CD4-positive, CD25-positive, alpha-beta regulatory T cell (primary cell): ENCODE results near the gene RFC3. TPM values are rescaled to one million over a fixed set of nuclear protein-coding genes. Genes with fewer than 3 reads are reported as not detected.

Experiments used
- ATAC-seq, 2 donors: fragments of 150-1000 bp; cut with Tn5 transposase; one replicate each; pipeline ENCODE4 v1.10.0; 2021; ENCODE audit warnings: low read depth in 2 of 2, moderate number of reproducible peaks in 2 of 2, moderate library complexity in 1 of 2
- DNase-seq, 3 donors: peaks; one replicate each; pipeline versions ENCODE4 v3.0.0 to v3.0.0-alpha.2; 2012 to 2022; ENCODE audit warnings: mixed read lengths in 1 of 3
- H3K27ac ChIP-seq: one replicate; pipeline ENCODE4 v1.7.0; 2013; ENCODE audit warnings: mild to moderate bottlenecking, low read length; ENCODE audit not compliant: insufficient read depth, poor library complexity, severe bottlenecking
- H3K27me3 ChIP-seq: one replicate; pipeline ENCODE4 v1.7.0; 2013; ENCODE audit warnings: low read length; ENCODE audit not compliant: control insufficient read depth, insufficient read depth
- H3K36me3 ChIP-seq: one replicate; pipeline ENCODE4 v1.7.0; 2013; ENCODE audit warnings: mild to moderate bottlenecking, low read length, moderate library complexity; ENCODE audit not compliant: control insufficient read depth, insufficient read depth
- H3K4me1 ChIP-seq: 2 replicates; pipeline ENCODE4 v1.7.0; 2013; ENCODE audit warnings: mild to moderate bottlenecking, low read length; ENCODE audit not compliant: insufficient read depth, control insufficient read depth, poor library complexity, severe bottlenecking
- H3K4me3 ChIP-seq: one replicate; pipeline ENCODE4 v1.7.0; 2013; ENCODE audit warnings: low read depth, mild to moderate bottlenecking, low read length, moderate library complexity
- H3K9me3 ChIP-seq, 2 experiments: 1 replicate in 1 of 2; 2 replicates in 1 of 2; pipeline ENCODE4 v1.7.0; 2013; ENCODE audit warnings: low read length in 2 of 2, mild to moderate bottlenecking in 1 of 2, moderate library complexity in 1 of 2; ENCODE audit not compliant: control insufficient read depth in 2 of 2
- H3K27ac Mint-ChIP-seq, 3 donors: one replicate each; pipeline ENCODE4 v1.8.0; 2020 to 2022; ENCODE audit warnings: mild to moderate bottlenecking in 3 of 3, mixed read lengths in 3 of 3, moderate library complexity in 2 of 3
- H3K27me3 Mint-ChIP-seq: one replicate; pipeline ENCODE4 v1.8.0; 2022; ENCODE audit warnings: mild to moderate bottlenecking, mixed read lengths
- H3K36me3 Mint-ChIP-seq: one replicate; pipeline ENCODE4 v1.8.0; 2020; ENCODE audit warnings: mixed read lengths
- H3K4me1 Mint-ChIP-seq, 4 donors: one replicate each; pipeline ENCODE4 v1.8.0; 2020 to 2022; ENCODE audit warnings: mixed read lengths in 4 of 4, mild to moderate bottlenecking in 1 of 4
- H3K4me3 Mint-ChIP-seq, 4 donors: one replicate each; pipeline ENCODE4 v1.8.0; 2020 to 2022; ENCODE audit warnings: mild to moderate bottlenecking in 4 of 4, mixed read lengths in 4 of 4, moderate library complexity in 3 of 4
- H3K9me3 Mint-ChIP-seq, 7 donors: one replicate each; pipeline ENCODE4 v1.8.0; 2020 to 2022; ENCODE audit warnings: mixed read lengths in 7 of 7, mild to moderate bottlenecking in 3 of 7, moderate library complexity in 2 of 7
- polyA plus RNA-seq, 4 donors: library from polyadenylated mRNA; unstranded; fragments of 300-500 nt; fragmentation: Illumina TruSeq; gene quantifications; one replicate each; pipeline ENCODE4 v1.2.3, GENCODE V29; 2021
- total RNA-seq: library from RNA; stranded (reverse); gene quantifications from one replicate; pipeline ENCODE4 v1.2.3, GENCODE V29; 2022

Gene RFC3
- total and polyA plus RNA-seq, 5 donors from 2014 or later, result 5.0 to 9.9 (median 8.3) TPM

DNA sequence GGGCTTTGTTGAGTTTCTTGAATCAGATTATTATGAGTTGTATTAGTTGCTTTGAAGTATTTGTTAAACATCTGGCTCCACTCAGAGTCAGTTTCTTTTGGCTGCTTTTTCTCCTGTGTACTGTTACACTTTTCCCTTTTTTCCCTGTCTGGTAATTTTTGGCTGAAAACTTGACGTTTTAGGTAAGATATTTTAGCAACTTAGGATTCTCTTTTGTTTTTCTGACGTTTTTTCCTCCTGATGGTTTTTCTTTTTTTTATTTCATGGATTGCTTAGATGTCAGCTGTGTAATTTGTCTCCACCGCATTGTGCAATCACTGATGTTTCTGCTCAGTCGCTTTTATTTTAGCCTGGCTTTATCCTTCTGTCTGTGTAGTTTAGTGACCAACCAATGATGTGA, 20.7 kb downstream of the RFC3 start:
- Histone ChIP-seq H3K9me3 (no peaks in the 10 kb centered on the region), H3K27me3 (no peaks in the 10 kb centered on the region), H3K4me1 (no peaks in the 10 kb centered on the region), H3K36me3 (peaks cover 15% of the 10 kb centered on the region), H3K27ac (no peak overlapping the region), H3K4me3 (no peak overlapping the region)
- no peak for ATAC-seq
- no peak for DNase-seq
- H3K27me3 Mint-ChIP-seq, result no peaks in the 10 kb centered on the region
- H3K36me3 Mint-ChIP-seq, result peaks cover 47% of the 10 kb centered on the region
- H3K4me1 Mint-ChIP-seq, result no peaks in the 10 kb centered on the region
- no peak overlapping the region for H3K4me3 Mint-ChIP-seq
- no peaks in the 10 kb centered on the region for H3K9me3 Mint-ChIP-seq
- H3K27ac Mint-ChIP-seq, result no peak overlapping the region

DNA sequence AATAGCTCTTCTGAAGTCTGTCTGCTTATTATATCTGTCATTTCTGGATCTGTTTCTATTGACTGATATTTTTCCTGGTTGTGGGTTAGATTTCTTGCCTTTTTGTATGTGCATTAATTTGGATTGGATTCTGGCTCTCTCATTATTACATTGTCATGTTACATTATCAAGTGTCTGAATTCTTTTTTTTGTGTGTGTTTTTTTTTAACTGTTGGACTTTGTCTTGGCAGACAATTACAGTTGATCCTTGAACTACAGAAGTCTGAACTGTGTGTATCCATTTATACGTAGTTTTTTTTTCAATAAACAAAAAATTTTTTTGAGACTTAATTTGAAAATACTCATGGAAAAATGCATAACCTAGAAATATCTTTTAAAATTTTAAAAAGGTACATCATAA, 22.5 kb downstream of the RFC3 start:
- Mint-ChIP-seq H3K4me3 (no peak overlapping the region), H3K9me3 (no peaks in the 10 kb centered on the region), H3K27me3 (no peaks in the 10 kb centered on the region), H3K27ac (no peak overlapping the region), H3K36me3 (peaks cover 35% of the 10 kb centered on the region), H3K4me1 (no peaks in the 10 kb centered on the region)
- DNase-seq, result no peak
- Histone ChIP-seq H3K27me3 (no peaks in the 10 kb centered on the region), H3K4me3 (no peak overlapping the region), H3K4me1 (no peaks in the 10 kb centered on the region), H3K27ac (no peak overlapping the region), H3K9me3 (no peaks in the 10 kb centered on the region), H3K36me3 (peaks cover 8% of the 10 kb centered on the region)
- no peak for ATAC-seq

DNA sequence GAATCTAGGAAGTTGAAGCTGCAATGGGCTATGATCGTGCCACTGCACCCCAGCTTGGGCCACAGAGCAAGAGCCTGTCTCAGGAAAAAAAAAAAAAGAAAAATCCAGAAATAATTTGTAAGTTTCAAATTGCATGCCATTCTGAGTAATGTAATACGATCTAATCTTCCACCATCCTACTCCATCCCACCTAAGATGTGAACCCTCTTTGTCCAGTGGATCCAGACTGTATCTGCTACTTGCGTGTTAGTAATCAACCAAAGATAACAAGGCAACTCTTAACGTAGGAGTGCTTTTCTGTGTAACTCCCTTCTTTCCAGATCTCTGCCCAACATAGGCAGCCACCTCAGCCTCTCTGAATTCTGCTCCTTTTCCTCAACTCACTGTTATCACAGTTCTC, 24.3 kb downstream of the RFC3 start:
- no peaks in the 10 kb centered on the region for H3K27me3 ChIP-seq
- no peaks in the 10 kb centered on the region for H3K27me3 Mint-ChIP-seq

GRCh38 chr13:33842986-33843385, 25.0 kb downstream of the RFC3 start:
- Mint-ChIP-seq H3K27ac (no peak overlapping the region), H3K4me1 (no peaks in the 10 kb centered on the region), H3K36me3 (peaks cover 26% of the 10 kb centered on the region), H3K4me3 (peak overlapping the region in 1 of 4 donors; percentile 4), H3K27me3 (no peaks in the 10 kb centered on the region), H3K9me3 (no peaks in the 10 kb centered on the region)
- H3K9me3 ChIP-seq, result no peaks in the 10 kb centered on the region
- no peak for DNase-seq
- no peaks in the 10 kb centered on the region for H3K36me3 ChIP-seq
- ATAC-seq, result no peak
- no peak overlapping the region for H3K4me3 ChIP-seq
- no peaks in the 10 kb centered on the region for H3K4me1 ChIP-seq
- H3K27ac ChIP-seq, result no peak overlapping the region
- no peaks in the 10 kb centered on the region for H3K27me3 ChIP-seq

More for the DNA sequence above, 24.3 kb downstream of the RFC3 start:
- no peaks in the 10 kb centered on the region for H3K4me1 ChIP-seq
- Mint-ChIP-seq H3K4me3 (no peak overlapping the region), H3K4me1 (no peaks in the 10 kb centered on the region), H3K9me3 (no peaks in the 10 kb centered on the region), H3K27ac (peak overlapping the region in 1 of 3 donors; percentile 60), H3K36me3 (peaks cover 24% of the 10 kb centered on the region)
- no peak overlapping the region for H3K27ac ChIP-seq
- H3K9me3 ChIP-seq, result no peaks in the 10 kb centered on the region
- DNase-seq (no peak), ATAC-seq (no peak)
- H3K4me3 ChIP-seq, result no peak overlapping the region
- no peaks in the 10 kb centered on the region for H3K36me3 ChIP-seq

- no peaks in the 10 kb centered on the region for H3K36me3 ChIP-seq
- H3K27me3 ChIP-seq, result no peaks in the 10 kb centered on the region
- H3K4me1 ChIP-seq, result no peaks in the 10 kb centered on the region
- H3K27ac Mint-ChIP-seq, result no peak overlapping the region
- H3K9me3 Mint-ChIP-seq, result peaks cover 0 to 1% (median 0%) of the 10 kb centered on the region in 7 donors
- H3K4me3 Mint-ChIP-seq, result no peak overlapping the region
- no peaks in the 10 kb centered on the region for H3K9me3 ChIP-seq
- no peak overlapping the region for H3K27ac ChIP-seq
- no peak overlapping the region for H3K4me3 ChIP-seq
- H3K27me3 Mint-ChIP-seq, result no peaks in the 10 kb centered on the region
- peaks cover 15% of the 10 kb centered on the region for H3K36me3 Mint-ChIP-seq
- DNase-seq (no peak), ATAC-seq (no peak)
- H3K4me1 Mint-ChIP-seq, result no peaks in the 10 kb centered on the region
These were observed 27.8 kb downstream of the RFC3 start for GRCh38 chr13:33845572-33846302.

DNA sequence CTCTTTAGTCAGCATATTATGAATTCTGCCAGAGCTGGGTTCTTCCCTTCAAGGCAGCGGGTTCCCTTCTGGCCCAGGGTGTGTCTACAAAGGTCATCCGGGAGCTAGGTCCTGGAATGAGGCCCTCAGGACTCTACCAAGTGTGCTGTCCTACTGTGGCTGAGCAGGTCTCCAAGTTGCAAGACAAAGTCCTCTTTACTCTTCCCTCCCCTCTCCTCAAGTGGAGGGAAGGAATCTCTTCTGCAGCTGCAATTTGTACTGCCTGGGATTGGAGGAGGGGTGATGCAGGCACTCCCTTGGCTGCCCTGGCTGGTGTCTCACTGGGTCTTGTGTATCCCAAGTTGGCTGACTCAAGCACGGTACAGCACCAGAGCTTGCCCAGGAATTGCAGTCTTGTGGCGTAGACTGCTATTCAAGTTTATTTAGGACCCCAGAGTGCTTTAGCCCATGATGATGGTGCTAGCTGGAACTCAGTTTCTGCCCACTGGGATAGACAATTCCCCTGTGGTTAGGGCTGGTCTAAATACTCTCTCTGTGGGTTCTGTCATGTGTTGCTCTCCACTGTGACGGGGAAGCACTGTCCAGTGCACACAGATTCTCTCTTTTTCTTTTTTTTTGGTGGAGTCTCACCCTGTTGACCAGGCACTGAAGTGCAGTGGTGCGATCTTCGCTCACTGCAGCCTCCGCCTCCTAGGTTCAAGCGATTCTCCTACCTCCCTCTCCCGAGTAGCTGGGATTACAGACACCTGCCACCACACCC, 28.5 kb downstream of the RFC3 start:
- no peaks in the 10 kb centered on the region for H3K9me3 ChIP-seq
- H3K36me3 ChIP-seq, result no peaks in the 10 kb centered on the region
- Mint-ChIP-seq H3K9me3 (peaks cover 0 to 1% (median 0%) of the 10 kb centered on the region in 7 donors), H3K27me3 (no peaks in the 10 kb centered on the region), H3K4me1 (no peaks in the 10 kb centered on the region), H3K27ac (no peak overlapping the region), H3K36me3 (peaks cover 15% of the 10 kb centered on the region), H3K4me3 (no peak overlapping the region)
- no peak overlapping the region for H3K4me3 ChIP-seq
- no peaks in the 10 kb centered on the region for H3K27me3 ChIP-seq
- DNase-seq (no peak), ATAC-seq (no peak)
- H3K4me1 ChIP-seq, result no peaks in the 10 kb centered on the region
- no peak overlapping the region for H3K27ac ChIP-seq

- H3K27ac ChIP-seq, result no peak overlapping the region
These were observed 31.3 kb downstream of the RFC3 start for GRCh38 chr13:33849211-33849610.

More at GRCh38 chr13:33849211-33849610, 31.3 kb downstream of the RFC3 start:
- H3K4me3 Mint-ChIP-seq, result no peak overlapping the region
- Histone ChIP-seq H3K9me3 (no peaks in the 10 kb centered on the region), H3K27me3 (no peaks in the 10 kb centered on the region), H3K36me3 (no peaks in the 10 kb centered on the region), H3K4me1 (no peaks in the 10 kb centered on the region), H3K4me3 (no peak overlapping the region)
- no peaks in the 10 kb centered on the region for H3K4me1 Mint-ChIP-seq
- ATAC-seq (no peak), DNase-seq (no peak)
- H3K9me3 Mint-ChIP-seq, result peaks cover 0 to 3% (median 0%) of the 10 kb centered on the region in 7 donors
- no peaks in the 10 kb centered on the region for H3K27me3 Mint-ChIP-seq
- peaks cover 21% of the 10 kb centered on the region for H3K36me3 Mint-ChIP-seq
- H3K27ac Mint-ChIP-seq, result peak overlapping the region in 1 of 3 donors; percentile 6
